ENCODE results near the gene CACNA2D3.

The CACNA2D3 gene

DNA sequence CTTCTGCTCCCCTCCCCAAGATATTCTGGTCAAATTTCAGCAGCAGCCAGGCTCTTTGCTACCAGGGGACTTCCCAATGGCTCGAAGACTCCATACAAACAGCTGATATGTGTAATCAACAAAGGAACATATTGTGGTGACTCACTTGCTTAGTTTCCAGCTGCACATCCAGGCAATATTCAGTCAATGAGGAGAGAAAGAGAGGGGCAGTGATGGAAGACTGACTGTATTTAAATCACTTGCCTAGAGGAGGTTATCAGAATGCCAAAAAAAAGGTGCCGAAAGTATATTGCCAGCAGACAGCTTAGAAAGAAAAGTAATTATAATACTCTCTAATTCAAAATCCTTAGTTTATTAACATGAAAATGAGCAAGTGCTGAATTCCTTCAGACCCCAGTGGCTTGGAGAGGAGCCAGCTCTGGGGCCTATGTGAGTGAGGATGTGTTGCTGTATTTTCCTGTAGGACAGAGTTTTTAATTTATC, 569.0 kb downstream of the CACNA2D3 start:
- Histone ChIP-seq H3K4me1 (ENCODE audit: insufficient read depth, low read length) (peaks cover 22% of the 10 kb centered on the region), H3K36me3 (ENCODE audit: insufficient read depth, low read length) (no peaks in the 10 kb centered on the region), H3K9me3 (ENCODE audit: control insufficient read depth, insufficient read depth, low read length) (no peaks in the 10 kb centered on the region), H3K9ac (ENCODE audit: low read depth, low read length) (no peak overlapping the region)

DNA sequence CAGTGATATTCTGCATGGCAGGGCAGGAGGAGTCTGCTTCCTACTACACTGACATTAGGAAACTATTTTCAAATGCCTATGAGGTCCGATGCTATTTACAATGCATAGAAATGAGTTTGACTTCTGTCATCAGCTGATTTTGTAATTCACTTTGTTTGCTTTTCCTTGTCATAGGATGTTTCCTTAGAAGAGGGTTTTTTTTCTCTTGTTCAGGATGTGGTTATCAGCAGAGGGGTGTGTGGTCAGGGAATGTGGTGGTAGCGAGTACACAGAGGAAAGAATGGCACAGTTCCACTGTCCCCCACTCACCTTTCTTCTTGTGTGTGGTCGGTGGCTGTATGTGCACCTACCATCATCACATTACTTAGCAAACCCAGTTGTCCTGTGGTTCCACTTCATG, 574.0 kb downstream of the CACNA2D3 start:
- no peaks in the 10 kb centered on the region; the same call in 1 of the 2 replicates for H3K36me3 ChIP-seq (ENCODE audit: insufficient read depth, low read length)
- H3K4me1 ChIP-seq (ENCODE audit: insufficient read depth, low read length): peaks cover 24% of the 10 kb centered on the region

DNA sequence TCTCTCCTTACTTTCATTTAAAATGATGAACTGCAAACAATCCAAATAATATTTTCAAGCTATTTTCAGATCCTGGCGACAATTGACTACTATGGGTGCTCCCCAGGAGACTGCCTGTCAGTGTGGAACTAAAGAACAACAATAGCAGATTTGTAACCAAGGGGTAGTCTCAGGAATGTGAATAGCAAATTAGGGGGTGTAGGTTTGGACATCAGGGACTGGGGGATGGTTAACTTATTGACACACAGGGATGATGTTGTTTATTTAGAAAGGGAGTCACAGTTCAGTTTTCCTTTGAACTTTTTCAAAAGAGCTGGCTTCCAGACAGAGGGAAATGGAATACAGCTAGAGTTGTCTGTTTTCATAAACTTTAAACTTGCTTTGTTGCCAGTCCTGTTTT, 575.7 kb downstream of the CACNA2D3 start:
- no peaks in the 10 kb centered on the region for H3K9me3 ChIP-seq (ENCODE audit: control insufficient read depth, insufficient read depth, low read length)
- no peak overlapping the region for H3K9ac ChIP-seq (ENCODE audit: low read depth, low read length)
- peaks cover 20% of the 10 kb centered on the region for H3K4me1 ChIP-seq (ENCODE audit: insufficient read depth, low read length)
- no peaks in the 10 kb centered on the region; the same call in 1 of the 2 replicates for H3K36me3 ChIP-seq (ENCODE audit: insufficient read depth, low read length)

More for the DNA sequence above, 574.0 kb downstream of the CACNA2D3 start:
- no peak overlapping the region for H3K9ac ChIP-seq (ENCODE audit: low read depth, low read length)
- H3K9me3 ChIP-seq (ENCODE audit: control insufficient read depth, insufficient read depth, low read length): no peaks in the 10 kb centered on the region

DNA sequence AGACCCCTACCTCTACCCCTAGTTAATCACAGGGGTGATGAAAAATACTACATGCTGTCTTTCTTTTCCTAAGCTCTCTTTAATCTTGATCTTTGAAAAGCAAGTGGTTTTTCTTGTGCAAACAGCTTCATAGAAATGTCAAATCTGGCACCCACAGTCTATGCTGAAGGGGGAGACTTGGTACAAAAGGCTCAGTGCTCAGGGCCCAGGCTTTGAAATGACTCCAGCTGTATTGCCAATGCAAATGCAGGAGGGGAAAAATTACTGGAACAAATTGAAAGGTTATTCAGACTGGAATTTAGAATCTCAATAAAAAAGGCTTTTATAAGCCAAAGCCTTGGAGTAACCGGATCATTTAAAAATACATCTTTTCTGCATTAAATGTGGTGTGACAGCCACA, 581.6 kb downstream of the CACNA2D3 start:
- H3K9me3 ChIP-seq (ENCODE audit: control insufficient read depth, insufficient read depth, low read length): no peaks in the 10 kb centered on the region
- peaks cover 21% of the 10 kb centered on the region; the same call in 1 of the 2 replicates for H3K4me1 ChIP-seq (ENCODE audit: insufficient read depth, low read length)
- H3K9ac ChIP-seq (ENCODE audit: low read depth, low read length): no peak overlapping the region
- no peaks in the 10 kb centered on the region; the same call in 1 of the 2 replicates for H3K36me3 ChIP-seq (ENCODE audit: insufficient read depth, low read length)

DNA sequence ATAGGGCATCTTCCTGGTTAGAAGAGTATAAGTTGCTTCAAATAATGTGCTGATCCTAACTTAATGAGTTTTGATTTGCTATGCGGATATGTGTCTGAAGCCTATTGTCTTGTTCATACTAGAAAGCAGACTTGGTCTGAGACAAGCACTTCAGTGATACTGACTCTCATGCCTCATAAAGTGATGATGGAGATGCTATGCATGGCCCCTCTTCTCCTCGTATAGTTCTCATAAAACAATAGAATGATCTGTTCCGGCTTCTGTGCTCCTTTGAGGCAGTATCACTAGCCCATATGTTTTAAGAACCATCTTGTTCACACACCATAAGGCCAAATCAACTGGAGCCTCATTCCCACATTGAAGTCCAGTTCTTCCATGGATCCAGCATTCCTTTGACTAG, 583.4 kb downstream of the CACNA2D3 start:
- Histone ChIP-seq H3K36me3 (ENCODE audit: insufficient read depth, low read length) (no peaks in the 10 kb centered on the region), H3K4me1 (ENCODE audit: insufficient read depth, low read length) (peaks cover 26% of the 10 kb centered on the region), H3K9ac (ENCODE audit: low read depth, low read length) (no peak overlapping the region), H3K9me3 (ENCODE audit: control insufficient read depth, insufficient read depth, low read length) (no peaks in the 10 kb centered on the region)

DNA sequence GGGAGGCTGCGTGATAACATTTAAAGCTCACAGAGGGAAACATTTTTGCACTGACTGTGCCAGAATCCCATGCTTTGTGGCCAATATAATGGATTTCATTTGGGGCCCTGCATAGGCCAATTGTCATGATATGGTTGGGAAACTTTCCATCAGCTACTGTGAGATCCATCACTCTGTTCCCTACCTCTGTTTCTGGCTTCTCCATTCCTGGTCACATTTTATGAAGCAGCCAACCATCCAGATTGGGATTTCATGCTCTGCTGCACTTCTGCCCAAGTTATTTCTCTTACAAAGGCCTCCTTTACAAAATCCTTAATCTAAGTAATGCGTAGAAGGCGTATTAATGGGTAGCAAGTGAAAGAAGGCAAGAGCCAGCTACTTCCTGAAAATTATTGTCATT, 584.4 kb downstream of the CACNA2D3 start:
- H3K36me3 ChIP-seq (ENCODE audit: insufficient read depth, low read length): no peaks in the 10 kb centered on the region
- H3K9ac ChIP-seq (ENCODE audit: low read depth, low read length): no peak overlapping the region
- peaks cover 26% of the 10 kb centered on the region for H3K4me1 ChIP-seq (ENCODE audit: insufficient read depth, low read length)
- no peaks in the 10 kb centered on the region for H3K9me3 ChIP-seq (ENCODE audit: control insufficient read depth, insufficient read depth, low read length)

DNA sequence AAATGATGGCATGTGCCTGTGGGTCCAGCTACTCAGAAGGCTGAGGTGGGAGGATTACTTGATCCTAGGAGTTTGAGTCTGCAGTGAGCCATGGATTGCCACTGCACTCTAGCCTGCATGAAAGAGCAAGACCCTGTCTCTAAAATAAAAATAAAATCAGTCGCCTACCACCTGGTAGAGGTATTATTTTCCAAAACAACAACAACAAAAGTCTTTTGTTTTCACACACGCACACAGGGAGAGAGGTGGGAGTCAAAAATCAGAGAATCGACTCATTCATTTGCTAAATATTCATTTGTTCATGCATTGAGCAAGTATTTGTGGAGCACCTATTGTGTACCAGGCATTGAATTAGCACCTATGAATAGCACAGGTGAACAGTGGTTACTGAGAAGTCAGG, 587.4 kb downstream of the CACNA2D3 start:
- H3K36me3 ChIP-seq (ENCODE audit: insufficient read depth, low read length): no peaks in the 10 kb centered on the region
- H3K9me3 ChIP-seq (ENCODE audit: control insufficient read depth, insufficient read depth, low read length): no peaks in the 10 kb centered on the region
- peaks cover 17% of the 10 kb centered on the region for H3K4me1 ChIP-seq (ENCODE audit: insufficient read depth, low read length)
- H3K9ac ChIP-seq (ENCODE audit: low read depth, low read length): no peak overlapping the region

DNA sequence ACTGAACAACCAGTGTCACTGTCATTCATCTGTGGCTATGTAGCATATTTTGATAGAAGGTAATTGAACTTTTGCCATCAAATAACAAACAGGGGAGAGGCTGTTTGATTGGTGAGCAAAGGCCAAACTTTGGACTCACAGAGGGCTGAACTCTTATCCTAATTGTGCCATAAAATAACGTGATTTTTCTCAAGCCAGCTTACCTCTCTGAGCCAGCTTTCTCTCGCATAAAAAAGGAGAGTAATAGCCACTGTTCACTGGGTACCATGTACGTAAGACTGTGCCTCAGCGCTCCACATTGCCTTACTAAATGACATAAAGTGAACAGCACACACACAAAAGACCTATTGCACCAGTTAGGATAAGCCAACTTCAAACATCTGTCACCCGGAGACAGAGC, 588.6 kb downstream of the CACNA2D3 start:
- H3K36me3 ChIP-seq (ENCODE audit: insufficient read depth, low read length): no peaks in the 10 kb centered on the region

DNA sequence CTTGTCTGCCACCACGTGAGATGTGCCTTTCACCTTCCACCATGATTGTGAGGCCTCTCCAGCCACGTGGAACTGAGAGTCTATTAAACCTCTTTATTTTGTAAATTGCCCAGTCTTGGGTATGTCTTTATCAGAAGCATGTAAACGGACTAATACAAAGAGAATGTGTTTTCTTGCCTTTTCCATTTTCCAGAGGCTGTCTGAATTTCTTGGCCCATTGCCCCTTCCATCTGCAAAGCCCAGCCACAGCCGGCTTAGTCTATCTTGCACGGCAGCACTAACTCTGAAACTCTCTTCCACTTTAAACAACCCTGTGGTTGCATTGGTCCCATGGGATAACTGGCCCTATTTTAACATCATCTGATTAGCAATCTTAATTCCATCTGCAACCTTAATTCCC, 590.2 kb downstream of the CACNA2D3 start:
- Histone ChIP-seq H3K4me1 (ENCODE audit: insufficient read depth, low read length) (peaks cover 10% of the 10 kb centered on the region), H3K9me3 (ENCODE audit: control insufficient read depth, insufficient read depth, low read length) (no peaks in the 10 kb centered on the region), H3K9ac (ENCODE audit: low read depth, low read length) (no peak overlapping the region), H3K36me3 (ENCODE audit: insufficient read depth, low read length) (no peaks in the 10 kb centered on the region)

More for the DNA sequence above, 588.6 kb downstream of the CACNA2D3 start:
- Histone ChIP-seq H3K9me3 (ENCODE audit: control insufficient read depth, insufficient read depth, low read length) (no peaks in the 10 kb centered on the region), H3K4me1 (ENCODE audit: insufficient read depth, low read length) (peaks cover 12% of the 10 kb centered on the region), H3K9ac (ENCODE audit: low read depth, low read length) (no peak overlapping the region)

DNA sequence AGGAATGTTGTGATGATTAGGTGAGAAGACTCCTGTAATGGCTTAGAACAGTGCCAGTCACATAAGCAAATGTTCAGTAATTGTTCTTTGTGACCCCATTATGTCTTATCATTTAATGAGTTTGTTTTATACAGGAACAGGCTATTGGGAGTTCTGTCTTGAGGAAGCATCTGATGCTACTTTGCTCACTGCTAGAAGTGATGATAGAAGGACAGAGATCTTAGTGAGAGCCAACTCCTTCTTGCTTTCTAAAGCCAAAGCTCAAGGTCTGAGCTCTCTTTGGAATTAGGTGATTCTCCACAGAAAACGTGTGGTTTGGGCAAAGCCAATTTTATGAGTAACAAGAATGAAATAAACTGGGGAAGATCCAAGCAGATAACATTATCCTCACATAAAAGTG, 590.7 kb downstream of the CACNA2D3 start:
- H3K4me1 ChIP-seq (ENCODE audit: insufficient read depth, low read length): peaks cover 5% of the 10 kb centered on the region
- no peaks in the 10 kb centered on the region for H3K9me3 ChIP-seq (ENCODE audit: control insufficient read depth, insufficient read depth, low read length)
- H3K36me3 ChIP-seq (ENCODE audit: insufficient read depth, low read length): no peaks in the 10 kb centered on the region
- H3K9ac ChIP-seq (ENCODE audit: low read depth, low read length): no peak overlapping the region

DNA sequence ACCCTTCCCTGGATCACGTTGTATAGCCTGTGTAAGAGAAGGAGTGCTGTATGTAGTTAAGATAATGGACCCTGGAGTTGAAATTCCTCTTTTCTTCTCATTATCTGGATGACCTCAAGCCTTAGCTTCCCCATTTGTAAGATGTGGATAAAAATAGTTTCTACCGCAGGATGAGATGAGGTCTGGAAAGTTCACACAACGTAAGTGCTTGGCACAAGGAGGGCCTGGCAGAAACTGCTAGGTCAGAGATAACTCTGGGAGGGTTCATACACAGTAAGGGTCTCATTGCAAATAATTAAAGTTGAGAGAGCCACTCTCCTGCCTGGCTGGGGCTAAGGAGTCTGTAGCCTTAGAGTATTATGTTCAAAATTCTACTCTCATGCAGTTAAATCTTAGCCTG, 591.1 kb downstream of the CACNA2D3 start:
- H3K9ac ChIP-seq (ENCODE audit: low read depth, low read length): no peak overlapping the region

DNA sequence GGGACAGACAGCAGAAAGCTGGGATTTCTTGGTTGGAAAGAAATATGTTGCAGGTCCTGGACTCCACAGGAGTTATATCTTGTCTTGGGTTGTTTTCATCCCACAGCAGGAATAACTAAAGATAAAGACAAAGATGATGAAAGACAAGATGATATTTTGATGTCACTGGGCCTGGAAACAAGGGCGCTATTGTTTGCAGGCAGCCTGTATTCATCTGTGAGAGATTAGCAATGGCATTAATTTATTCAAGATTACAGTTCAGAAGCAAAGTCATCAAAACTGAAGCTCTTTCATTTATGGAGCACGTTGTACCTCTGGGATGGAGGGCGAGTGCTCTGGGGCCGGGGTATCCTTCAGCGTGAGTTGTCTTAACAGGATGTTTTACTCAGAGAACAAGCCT, 591.7 kb downstream of the CACNA2D3 start:
- no peaks in the 10 kb centered on the region for H3K9me3 ChIP-seq (ENCODE audit: control insufficient read depth, insufficient read depth, low read length)
- H3K4me1 ChIP-seq (ENCODE audit: insufficient read depth, low read length): peaks cover 5% of the 10 kb centered on the region; the same call in 1 of the 2 replicates
- no peaks in the 10 kb centered on the region for H3K36me3 ChIP-seq (ENCODE audit: insufficient read depth, low read length)
- no peak overlapping the region for H3K9ac ChIP-seq (ENCODE audit: low read depth, low read length)

More for the DNA sequence above, 591.1 kb downstream of the CACNA2D3 start:
- no peaks in the 10 kb centered on the region for H3K36me3 ChIP-seq (ENCODE audit: insufficient read depth, low read length)
- H3K9me3 ChIP-seq (ENCODE audit: control insufficient read depth, insufficient read depth, low read length): no peaks in the 10 kb centered on the region
- peaks cover 5% of the 10 kb centered on the region; the same call in 1 of the 2 replicates for H3K4me1 ChIP-seq (ENCODE audit: insufficient read depth, low read length)

DNA sequence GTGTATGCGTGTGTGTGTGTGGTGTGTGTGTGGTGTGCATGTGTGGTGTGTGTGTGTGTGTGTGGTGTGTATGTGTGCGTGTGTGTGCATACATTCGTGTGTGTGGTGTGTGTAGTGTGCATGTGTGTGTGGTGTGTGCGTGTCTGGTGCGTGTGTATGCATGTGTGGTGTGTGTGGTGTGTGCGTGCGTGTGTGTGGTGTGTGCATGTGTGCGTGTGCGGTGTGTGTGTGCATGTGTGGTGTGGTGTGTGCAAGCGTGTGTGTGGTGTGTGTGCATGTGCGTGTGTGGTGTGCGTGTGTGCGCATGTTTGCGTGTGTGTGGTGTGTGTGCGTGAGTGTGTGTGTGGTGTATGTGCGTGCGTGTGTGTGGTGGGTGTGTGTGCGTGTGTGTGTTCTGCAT, 595.2 kb downstream of the CACNA2D3 start:
- Histone ChIP-seq H3K36me3 (ENCODE audit: insufficient read depth, low read length) (no peaks in the 10 kb centered on the region), H3K9me3 (ENCODE audit: control insufficient read depth, insufficient read depth, low read length) (no peaks in the 10 kb centered on the region), H3K9ac (ENCODE audit: low read depth, low read length) (no peak overlapping the region), H3K4me1 (ENCODE audit: insufficient read depth, low read length) (no peaks in the 10 kb centered on the region)

DNA sequence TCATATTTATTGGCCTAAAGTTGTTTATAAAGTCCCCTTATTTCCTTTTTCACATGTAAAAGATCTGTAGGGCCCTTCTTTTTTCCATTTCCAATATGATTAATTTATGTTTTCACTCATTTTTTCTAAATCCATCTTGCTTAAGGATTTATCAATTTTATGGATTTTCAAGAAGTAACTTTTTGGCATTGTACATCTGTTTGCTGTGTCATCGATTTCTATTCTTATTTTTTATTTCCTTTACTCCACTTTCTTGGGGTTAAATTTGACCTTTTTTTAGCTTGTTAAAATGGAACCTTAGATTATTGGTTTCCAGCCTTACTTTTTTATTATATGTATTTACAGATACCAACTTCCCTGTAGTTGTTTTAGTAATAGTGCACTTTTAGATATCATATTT, 597.6 kb downstream of the CACNA2D3 start:
- H3K36me3 ChIP-seq (ENCODE audit: insufficient read depth, low read length): no peaks in the 10 kb centered on the region
- H3K9me3 ChIP-seq (ENCODE audit: control insufficient read depth, insufficient read depth, low read length): no peaks in the 10 kb centered on the region
- H3K4me1 ChIP-seq (ENCODE audit: insufficient read depth, low read length): no peaks in the 10 kb centered on the region
- H3K9ac ChIP-seq (ENCODE audit: low read depth, low read length): no peak overlapping the region

DNA sequence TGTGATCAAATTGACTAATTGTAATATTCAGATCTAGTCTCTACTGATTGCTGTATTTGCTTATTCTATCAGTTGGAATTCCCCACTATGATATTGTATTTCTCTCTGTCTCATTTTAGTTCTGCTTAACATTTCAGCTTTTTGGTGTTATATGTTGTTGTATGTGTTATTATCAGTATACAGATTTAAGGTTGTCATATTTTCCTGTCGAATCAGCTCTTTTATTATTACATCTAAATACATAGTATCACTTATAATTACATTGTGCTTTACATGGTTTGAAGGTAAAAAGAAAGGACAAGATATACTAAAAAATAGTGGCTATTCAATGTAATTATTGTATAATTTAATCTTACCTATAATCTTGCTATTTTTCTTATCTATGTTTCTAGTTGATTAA, 598.3 kb downstream of the CACNA2D3 start:
- H3K4me1 ChIP-seq (ENCODE audit: insufficient read depth, low read length): no peaks in the 10 kb centered on the region
- no peak overlapping the region for H3K9ac ChIP-seq (ENCODE audit: low read depth, low read length)
- H3K9me3 ChIP-seq (ENCODE audit: control insufficient read depth, insufficient read depth, low read length): no peaks in the 10 kb centered on the region
- H3K36me3 ChIP-seq (ENCODE audit: insufficient read depth, low read length): no peaks in the 10 kb centered on the region
